GM12878 (cell line): ENCODE measurements around the gene RPL3. TPM values are rescaled to one million over a fixed set of nuclear protein-coding genes. Genes with fewer than 3 reads are reported as not detected.
A peak's percentile ranks its signal among the peaks of the same experiment; 100 is the strongest.

Experiments used
- CBX3 ChIP-seq: fragments of 200-600 bp; sonication (generic); IDR thresholded peaks from 2 replicates; pipeline ENCODE4 v1.6.1; 2016; ENCODE audit warnings: low read depth, borderline replicate concordance
- IKZF1 ChIP-seq: fragments of 450-650 bp; conservative IDR thresholded peaks from 2 replicates; pipeline ENCODE4 v1.6.1; 2017; ENCODE audit warnings: antibody characterized with exemption, mild to moderate bottlenecking
- IRF4 ChIP-seq: IDR thresholded peaks from 2 replicates; pipeline ENCODE4 v1.6.1; 2011; ENCODE audit warnings: low read depth, low read length
- JUNB ChIP-seq: IDR thresholded peaks from 2 replicates; pipeline ENCODE4 v1.6.1; 2016; ENCODE audit warnings: antibody characterized with exemption, mild to moderate bottlenecking
- MTA2 ChIP-seq: fragments of 450-650 bp; IDR thresholded peaks from 2 replicates; pipeline ENCODE4 v1.6.1; 2016; ENCODE audit warnings: low read depth, mild to moderate bottlenecking, moderate library complexity
- POLR2AphosphoS2 ChIP-seq: IDR thresholded peaks from 2 replicates; pipeline ENCODE4 v1.6.1; 2011; ENCODE audit warnings: low read depth, mild to moderate bottlenecking, low read length, improper control_type of control experiment, moderate library complexity
- RCOR1 ChIP-seq: conservative IDR thresholded peaks from 2 replicates; pipeline ENCODE4 v1.6.1; 2012; ENCODE audit warnings: low read depth, low read length, improper control_type of control experiment
- SP1 ChIP-seq: IDR thresholded peaks from one replicate; pipeline ENCODE4 v1.6.1; 2011; ENCODE audit warnings: low read depth, low read length
- SREBF2 ChIP-seq: IDR thresholded peaks from 2 replicates; pipeline ENCODE4 v1.6.1; 2012; ENCODE audit warnings: mild to moderate bottlenecking, low read length
- TAF1 ChIP-seq: IDR thresholded peaks from 2 replicates; pipeline ENCODE4 v1.6.1; 2011; ENCODE audit warnings: mild to moderate bottlenecking, low read depth, low read length, borderline replicate concordance
- TCF12 ChIP-seq: IDR thresholded peaks from 2 replicates; pipeline ENCODE4 v1.6.1; 2011; ENCODE audit warnings: low read depth, mild to moderate bottlenecking, low read length
- YY1 ChIP-seq: IDR thresholded peaks from 2 replicates; pipeline ENCODE4 v1.6.1; 2011; ENCODE audit warnings: low read depth, mild to moderate bottlenecking, low read length
- ZNF207 ChIP-seq: fragments of 450-650 bp; IDR thresholded peaks from 2 replicates; pipeline ENCODE4 v1.6.1; 2014; ENCODE audit warnings: antibody characterized with exemption, mild to moderate bottlenecking, borderline replicate concordance
- polyA plus RNA-seq, 11 experiments: library from polyadenylated mRNA; depleted of rRNA in 4 of 11; unstranded in 6 of 11; stranded (reverse) in 5 of 11; fragments of >200 nt; fragmentation: Nextera tagmentation in 4 of 11; fragmentation: Illumina TruSeq in 1 of 11; extraction: Ambion mirVana in 4 of 11; extraction: Trizol in 1 of 11; gene quantifications; 1 replicate in 1 of 11; 2 replicates in 10 of 11; pipeline versions ENCODE4 v1.2.1 to v1.2.3, GENCODE V29; 2011 to 2016; ENCODE audit warnings: inconsistent platforms in 2 of 11, missing spikeins in 2 of 11, low read depth in 1 of 11
- total RNA-seq, 4 experiments: library from RNA; depleted of rRNA in 3 of 4; stranded (reverse); fragments of >200 nt in 3 of 4; fragmentation: Illumina TruSeq in 1 of 4; extraction: Trizol in 1 of 4; gene quantifications; 2 replicates each; pipeline versions ENCODE4 v1.2.1 to v1.2.3, GENCODE V29; 2013 to 2021
- TF ChIP-seq, protein P1 (sequence below): fragments of 450-650 bp; IDR thresholded peaks from 2 replicates; pipeline ENCODE4 v1.6.1; 2017; ENCODE audit warnings: mild to moderate bottlenecking, moderate library complexity
- TF ChIP-seq, protein P2 (sequence below): IDR thresholded peaks from 2 replicates; pipeline ENCODE4 v1.6.1; 2011; ENCODE audit warnings: mild to moderate bottlenecking, low read depth, low read length, moderate library complexity; ENCODE audit not compliant: insufficient replicate concordance

Gene RPL3
- total and polyA plus RNA-seq, 10 of the 15 experiments (the other 5 are each of a cell fraction or from before 2014, with no cell fraction given) = 1,534 to 6,791 (median 3,992) TPM

DNA sequence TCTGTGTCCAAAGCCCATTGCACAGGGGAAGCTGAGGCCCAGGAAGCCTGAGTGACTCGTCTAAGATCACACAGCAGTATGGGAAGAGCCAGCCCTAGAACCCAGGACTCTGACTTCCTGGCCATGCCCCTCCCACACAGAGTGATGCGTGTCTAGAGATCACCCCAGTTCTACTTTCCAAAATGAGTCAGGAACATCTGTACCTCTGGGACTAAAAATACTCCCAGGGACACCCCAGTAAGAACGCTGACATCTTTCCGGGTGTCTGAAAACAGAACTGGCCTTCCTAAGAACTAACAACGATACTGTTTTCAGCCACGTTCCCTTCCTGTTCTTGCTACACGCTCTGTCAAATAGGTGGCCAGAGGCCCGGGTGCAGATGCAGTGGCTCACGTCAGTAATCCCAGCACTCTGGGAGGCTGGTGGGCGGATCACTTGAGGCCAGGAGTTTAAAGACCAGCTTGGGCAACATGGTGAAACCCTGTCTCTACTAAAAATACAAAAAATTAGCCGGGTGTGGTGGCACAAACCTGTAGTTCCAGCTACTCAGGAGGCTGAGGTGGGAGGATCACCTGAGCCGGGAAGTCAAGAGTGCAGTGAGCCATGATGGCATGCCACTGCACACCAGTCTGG, 52.9 kb downstream of the RPL3 start (continued):
- TF ChIP-seq RCOR1 = no peak
- peak; percentile 92 for TF ChIP-seq TCF12
- 0 out of 2 replicates have a peak, but pooled peaks have one; percentile 8 for TF ChIP-seq ZNF207
- TF ChIP-seq TAF1 = no peak
- peak; percentile 66 for TF ChIP-seq SP1
- peak; percentile 88 for TF ChIP-seq IKZF1
- TF ChIP-seq JUNB = peak; percentile 93
- TF ChIP-seq POLR2AphosphoS2 = no peak
- peak; percentile 77 for TF ChIP-seq IRF4
- 0 out of 2 replicates have a peak, but pooled peaks have one; percentile 9 for TF ChIP-seq YY1
- TF ChIP-seq CBX3 = no peak
- TF ChIP-seq, protein P1, sequence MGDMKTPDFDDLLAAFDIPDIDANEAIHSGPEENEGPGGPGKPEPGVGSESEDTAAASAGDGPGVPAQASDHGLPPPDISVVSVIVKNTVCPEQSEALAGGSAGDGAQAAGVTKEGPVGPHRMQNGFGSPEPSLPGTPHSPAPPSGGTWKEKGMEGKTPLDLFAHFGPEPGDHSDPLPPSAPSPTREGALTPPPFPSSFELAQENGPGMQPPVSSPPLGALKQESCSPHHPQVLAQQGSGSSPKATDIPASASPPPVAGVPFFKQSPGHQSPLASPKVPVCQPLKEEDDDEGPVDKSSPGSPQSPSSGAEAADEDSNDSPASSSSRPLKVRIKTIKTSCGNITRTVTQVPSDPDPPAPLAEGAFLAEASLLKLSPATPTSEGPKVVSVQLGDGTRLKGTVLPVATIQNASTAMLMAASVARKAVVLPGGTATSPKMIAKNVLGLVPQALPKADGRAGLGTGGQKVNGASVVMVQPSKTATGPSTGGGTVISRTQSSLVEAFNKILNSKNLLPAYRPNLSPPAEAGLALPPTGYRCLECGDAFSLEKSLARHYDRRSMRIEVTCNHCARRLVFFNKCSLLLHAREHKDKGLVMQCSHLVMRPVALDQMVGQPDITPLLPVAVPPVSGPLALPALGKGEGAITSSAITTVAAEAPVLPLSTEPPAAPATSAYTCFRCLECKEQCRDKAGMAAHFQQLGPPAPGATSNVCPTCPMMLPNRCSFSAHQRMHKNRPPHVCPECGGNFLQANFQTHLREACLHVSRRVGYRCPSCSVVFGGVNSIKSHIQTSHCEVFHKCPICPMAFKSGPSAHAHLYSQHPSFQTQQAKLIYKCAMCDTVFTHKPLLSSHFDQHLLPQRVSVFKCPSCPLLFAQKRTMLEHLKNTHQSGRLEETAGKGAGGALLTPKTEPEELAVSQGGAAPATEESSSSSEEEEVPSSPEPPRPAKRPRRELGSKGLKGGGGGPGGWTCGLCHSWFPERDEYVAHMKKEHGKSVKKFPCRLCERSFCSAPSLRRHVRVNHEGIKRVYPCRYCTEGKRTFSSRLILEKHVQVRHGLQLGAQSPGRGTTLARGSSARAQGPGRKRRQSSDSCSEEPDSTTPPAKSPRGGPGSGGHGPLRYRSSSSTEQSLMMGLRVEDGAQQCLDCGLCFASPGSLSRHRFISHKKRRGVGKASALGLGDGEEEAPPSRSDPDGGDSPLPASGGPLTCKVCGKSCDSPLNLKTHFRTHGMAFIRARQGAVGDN = peak; percentile 77
- TF ChIP-seq, protein P2, sequence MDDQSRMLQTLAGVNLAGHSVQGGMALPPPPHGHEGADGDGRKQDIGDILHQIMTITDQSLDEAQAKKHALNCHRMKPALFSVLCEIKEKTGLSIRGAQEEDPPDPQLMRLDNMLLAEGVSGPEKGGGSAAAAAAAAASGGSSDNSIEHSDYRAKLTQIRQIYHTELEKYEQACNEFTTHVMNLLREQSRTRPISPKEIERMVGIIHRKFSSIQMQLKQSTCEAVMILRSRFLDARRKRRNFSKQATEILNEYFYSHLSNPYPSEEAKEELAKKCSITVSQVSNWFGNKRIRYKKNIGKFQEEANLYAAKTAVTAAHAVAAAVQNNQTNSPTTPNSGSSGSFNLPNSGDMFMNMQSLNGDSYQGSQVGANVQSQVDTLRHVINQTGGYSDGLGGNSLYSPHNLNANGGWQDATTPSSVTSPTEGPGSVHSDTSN = no peak
- no peak for TF ChIP-seq SREBF2
- peak; percentile 73 for TF ChIP-seq MTA2
